Muscle layer of duodenum (tissue), 2 donors: ENCODE data around the gene MINAR1.

ENCODE experiments used
- H3K27ac ChIP-seq: one replicate; pipeline ENCODE4 v1.7.0; 2013; ENCODE audit warnings: mild to moderate bottlenecking, low read length
- H3K27me3 ChIP-seq: one replicate; pipeline ENCODE4 v1.7.0; 2013; ENCODE audit warnings: low read depth, mild to moderate bottlenecking, control low read depth, low read length
- H3K36me3 ChIP-seq, 2 donors: one replicate each; pipeline ENCODE4 v1.7.0; 2013; ENCODE audit warnings: low read length in 2 of 2, control low read depth in 1 of 2, mild to moderate bottlenecking in 1 of 2; ENCODE audit not compliant: insufficient read depth in 2 of 2, control insufficient read depth in 1 of 2
- H3K4me1 ChIP-seq, 2 donors: one replicate each; pipeline ENCODE4 v1.7.0; 2013; ENCODE audit warnings: low read length in 2 of 2, mild to moderate bottlenecking in 2 of 2, control low read depth in 1 of 2, moderate library complexity in 1 of 2; ENCODE audit not compliant: insufficient read depth in 2 of 2, control insufficient read depth in 1 of 2
- H3K4me3 ChIP-seq, 2 donors: one replicate each; pipeline ENCODE4 v1.7.0; 2013; ENCODE audit warnings: low read length in 2 of 2, low read depth in 1 of 2, mild to moderate bottlenecking in 1 of 2
- H3K9me3 ChIP-seq, 2 donors: one replicate each; pipeline ENCODE4 v1.7.0; 2013; ENCODE audit warnings: low read length in 2 of 2, control low read depth in 1 of 2, mild to moderate bottlenecking in 1 of 2; ENCODE audit not compliant: control insufficient read depth in 1 of 2
- donor health status: healthy.

The MINAR1 gene

DNA sequence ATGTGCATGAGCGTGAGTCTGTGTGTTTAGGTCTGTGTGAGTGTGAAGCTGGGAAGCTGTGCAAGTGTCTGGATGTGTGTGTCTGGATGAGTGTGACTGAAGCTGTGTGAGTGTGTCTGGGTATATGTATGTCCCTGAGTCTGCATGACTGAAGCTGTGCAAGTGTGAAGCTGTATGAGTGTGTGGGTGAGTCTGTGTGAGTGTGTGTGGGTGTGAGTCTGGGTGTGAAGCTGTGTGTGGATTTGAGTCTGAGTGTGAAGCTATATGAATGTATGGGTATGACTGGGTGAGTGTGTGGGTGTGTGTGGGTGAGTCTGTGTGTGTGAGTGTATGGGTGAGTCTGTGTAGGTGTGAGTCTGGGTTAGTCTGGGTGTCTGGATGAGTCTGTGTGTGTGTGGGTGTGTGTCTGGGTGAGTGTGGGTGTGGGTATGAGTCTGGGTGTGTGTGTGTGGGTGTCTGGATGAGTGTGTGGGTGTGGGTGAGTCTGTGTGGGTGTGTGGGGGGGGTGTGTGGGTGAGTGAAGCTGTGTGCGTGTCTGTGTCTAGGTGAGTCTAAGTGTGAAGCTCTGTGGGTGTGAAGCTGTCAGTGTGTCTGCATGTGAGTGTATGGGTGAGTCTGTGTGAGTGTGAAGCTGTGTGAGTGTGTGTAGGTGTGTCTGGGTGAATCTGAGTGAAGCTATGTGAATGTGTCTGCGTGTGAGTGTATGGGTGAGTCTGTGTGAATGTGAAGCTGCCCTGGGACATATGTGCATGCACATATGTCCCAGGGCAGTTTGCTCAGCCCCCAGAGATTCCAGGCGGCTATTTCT is 20.3 kb downstream of the MINAR1 start:
- Histone ChIP-seq H3K4me3 (no peak overlapping the region), H3K9me3 (peaks cover 0 to 4% of the 10 kb centered on the region in 2 donors), H3K27ac (no peak overlapping the region), H3K4me1 (no peaks in the 10 kb centered on the region), H3K27me3 (no peaks in the 10 kb centered on the region), H3K36me3 (no peaks in the 10 kb centered on the region)

DNA sequence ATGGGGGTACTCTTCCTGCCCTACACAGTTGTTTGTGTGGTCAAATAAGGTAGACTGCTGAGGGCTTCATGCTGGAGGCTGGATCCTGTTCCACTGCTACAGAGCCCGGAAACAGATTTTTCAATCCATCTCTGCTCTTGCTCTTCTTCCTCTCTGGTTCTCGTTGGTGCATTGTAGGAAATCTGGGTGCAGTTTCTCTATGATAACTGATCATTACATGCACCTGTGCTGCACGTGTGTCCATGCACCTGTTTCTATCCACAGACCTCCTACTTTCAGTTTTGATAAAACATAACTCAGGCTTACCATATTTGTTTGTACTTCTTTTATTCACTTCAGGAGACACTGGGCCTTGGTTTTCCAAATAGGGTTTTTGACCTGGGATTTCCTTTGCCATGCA is 21.3 kb downstream of the MINAR1 start:
- Histone ChIP-seq H3K9me3 (no peaks in the 10 kb centered on the region), H3K27ac (no peak overlapping the region), H3K4me3 (no peak overlapping the region), H3K4me1 (no peaks in the 10 kb centered on the region), H3K36me3 (no peaks in the 10 kb centered on the region), H3K27me3 (no peaks in the 10 kb centered on the region)

DNA sequence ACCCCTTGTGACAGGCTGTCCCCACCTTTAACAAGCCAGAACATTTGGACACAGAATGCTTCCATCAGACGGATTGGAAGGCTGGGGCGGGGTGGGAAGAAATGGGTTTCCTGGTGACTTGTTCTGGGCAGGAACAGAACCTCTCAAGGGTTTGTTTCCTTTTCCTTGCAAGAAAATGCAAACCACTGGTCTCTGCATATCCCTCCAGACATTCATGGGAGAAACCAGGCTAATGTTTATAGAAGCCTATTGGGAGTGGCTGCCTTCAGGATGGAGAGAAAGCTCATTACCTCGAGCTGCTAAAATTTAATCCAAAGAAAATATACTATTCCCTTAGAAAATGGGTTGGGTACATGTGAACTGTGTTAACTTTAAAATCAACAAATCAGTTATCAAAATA is 21.9 kb downstream of the MINAR1 start:
- no peak overlapping the region for H3K4me3 ChIP-seq
- H3K27ac ChIP-seq = no peak overlapping the region
- no peaks in the 10 kb centered on the region for H3K27me3 ChIP-seq
- no peaks in the 10 kb centered on the region for H3K9me3 ChIP-seq
- H3K36me3 ChIP-seq = no peaks in the 10 kb centered on the region
- H3K4me1 ChIP-seq = no peaks in the 10 kb centered on the region

DNA sequence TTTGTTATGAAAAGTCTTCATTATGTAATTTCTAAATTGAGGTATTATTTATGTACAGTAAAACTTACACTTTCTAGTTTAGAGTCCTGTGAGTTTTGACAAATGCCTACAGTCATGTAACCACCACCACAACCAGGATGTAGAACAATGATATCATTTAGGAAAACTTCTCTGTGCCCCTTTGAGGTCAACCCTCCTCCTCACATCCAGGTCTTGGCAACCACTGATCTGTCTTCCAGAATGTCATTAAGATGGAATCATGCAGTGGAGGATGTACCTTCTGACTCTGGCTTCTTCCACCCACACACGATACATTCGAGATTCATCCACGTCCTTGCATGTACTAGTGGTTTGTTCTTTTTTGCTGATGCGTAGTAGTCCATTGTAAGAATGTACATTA is 23.2 kb downstream of the MINAR1 start:
- Histone ChIP-seq H3K27ac (no peak overlapping the region), H3K36me3 (no peaks in the 10 kb centered on the region), H3K4me1 (no peaks in the 10 kb centered on the region), H3K4me3 (no peak overlapping the region), H3K27me3 (no peaks in the 10 kb centered on the region), H3K9me3 (no peaks in the 10 kb centered on the region)

DNA sequence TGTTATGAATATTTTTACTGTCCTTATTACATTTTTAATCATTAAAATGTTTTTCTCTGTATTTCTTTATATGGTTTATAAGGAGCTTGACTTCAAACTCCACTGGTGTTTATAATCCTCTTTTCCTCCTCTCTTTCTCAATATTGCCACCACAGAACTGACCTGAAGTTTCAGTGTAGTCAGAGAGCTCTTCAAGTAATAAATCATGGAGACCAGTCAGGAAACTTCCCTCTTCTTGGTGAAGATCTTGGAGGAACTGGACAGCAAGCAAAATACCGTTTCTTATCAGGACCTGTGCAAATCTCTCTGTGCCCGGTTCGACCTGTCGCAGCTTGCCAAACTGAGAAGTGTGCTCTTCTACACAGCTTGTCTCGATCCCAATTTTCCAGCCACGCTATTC is 23.8 kb downstream of the MINAR1 start:
- H3K4me3 ChIP-seq = no peak overlapping the region
- H3K9me3 ChIP-seq = no peaks in the 10 kb centered on the region
- H3K27ac ChIP-seq = no peak overlapping the region
- no peaks in the 10 kb centered on the region for H3K4me1 ChIP-seq
- no peaks in the 10 kb centered on the region for H3K36me3 ChIP-seq
- no peaks in the 10 kb centered on the region for H3K27me3 ChIP-seq

DNA sequence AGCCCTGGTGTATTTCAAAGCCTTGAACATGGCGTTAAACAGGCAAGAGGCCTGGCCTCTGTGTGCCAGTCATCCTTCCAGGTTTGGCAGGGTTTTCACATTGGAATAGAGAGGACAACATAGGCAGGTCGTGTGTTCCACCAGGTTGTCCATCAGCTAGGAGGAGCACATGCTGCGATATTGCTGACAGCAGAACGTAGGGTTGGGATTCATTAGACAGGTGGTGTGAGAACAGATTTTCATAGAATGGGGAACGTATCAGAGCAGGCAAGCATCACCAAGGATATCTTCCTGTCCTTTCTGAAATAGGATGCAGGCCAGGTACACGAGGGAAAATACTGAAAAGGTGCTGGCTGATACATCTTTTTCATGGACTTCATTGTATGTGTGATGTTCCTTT is 26.4 kb downstream of the MINAR1 start:
- Histone ChIP-seq H3K4me1 (no peaks in the 10 kb centered on the region), H3K9me3 (no peaks in the 10 kb centered on the region), H3K27ac (no peak overlapping the region), H3K27me3 (no peaks in the 10 kb centered on the region), H3K4me3 (no peak overlapping the region), H3K36me3 (no peaks in the 10 kb centered on the region)

DNA sequence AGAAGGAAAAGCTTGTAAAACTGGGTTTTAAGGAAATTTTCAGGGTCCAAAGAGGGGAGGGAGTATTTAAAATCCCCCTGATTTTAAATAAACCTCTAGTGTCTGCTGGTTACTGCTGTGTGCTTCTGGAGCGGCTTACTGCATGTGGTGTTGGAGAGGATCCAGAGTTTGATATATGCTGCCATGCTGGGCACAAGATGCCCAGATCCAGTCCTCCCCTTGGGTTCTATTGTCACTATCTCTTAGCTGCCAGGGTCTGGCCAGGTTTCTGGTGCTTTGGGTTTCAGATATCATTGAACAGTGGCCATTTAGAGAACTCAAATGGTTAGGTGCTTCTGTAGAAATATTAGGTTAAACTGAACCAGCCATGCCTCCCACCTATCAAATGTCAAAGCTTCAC is 27.5 kb downstream of the MINAR1 start:
- Histone ChIP-seq H3K4me3 (no peak overlapping the region), H3K4me1 (no peaks in the 10 kb centered on the region), H3K27ac (no peak overlapping the region), H3K36me3 (no peaks in the 10 kb centered on the region), H3K9me3 (no peaks in the 10 kb centered on the region), H3K27me3 (no peaks in the 10 kb centered on the region)

DNA sequence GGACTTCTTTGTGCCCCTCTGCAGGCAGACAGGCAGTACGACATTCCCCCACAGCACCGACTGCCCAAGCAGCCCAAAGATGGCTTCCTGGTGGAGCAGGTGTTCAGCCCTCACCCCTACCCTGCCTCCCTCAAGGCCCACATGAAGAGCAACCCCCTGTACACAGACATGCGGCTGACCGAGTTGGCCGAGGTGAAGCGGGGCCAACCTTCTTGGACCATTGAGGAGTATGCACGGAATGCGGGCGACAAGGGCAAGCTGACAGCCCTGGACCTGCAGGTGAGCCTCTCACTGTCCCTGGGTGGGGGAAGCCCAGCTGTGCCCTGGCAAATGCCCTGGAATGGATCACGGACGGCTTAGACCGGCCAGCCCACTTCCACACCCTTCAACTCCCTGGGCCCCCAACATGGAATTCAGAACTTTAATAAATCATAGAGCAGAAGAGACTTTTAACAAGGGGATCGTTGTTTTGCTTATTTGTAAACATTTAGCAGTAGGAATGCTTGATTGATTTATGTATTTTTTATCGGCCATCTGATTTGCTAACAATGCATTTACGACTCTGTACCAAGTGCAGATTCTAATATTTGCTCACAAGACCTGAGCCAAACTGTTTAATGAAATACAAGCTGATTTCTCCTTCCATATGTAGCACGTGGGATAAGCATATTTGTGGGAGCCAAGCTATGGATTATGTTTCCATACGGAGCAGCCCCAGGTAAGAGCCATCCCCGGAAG is 31.1 kb downstream of the MINAR1 start:
- Histone ChIP-seq H3K27ac (no peak overlapping the region), H3K4me1 (no peaks in the 10 kb centered on the region), H3K27me3 (no peaks in the 10 kb centered on the region), H3K4me3 (no peak overlapping the region), H3K36me3 (no peaks in the 10 kb centered on the region), H3K9me3 (no peaks in the 10 kb centered on the region)

DNA sequence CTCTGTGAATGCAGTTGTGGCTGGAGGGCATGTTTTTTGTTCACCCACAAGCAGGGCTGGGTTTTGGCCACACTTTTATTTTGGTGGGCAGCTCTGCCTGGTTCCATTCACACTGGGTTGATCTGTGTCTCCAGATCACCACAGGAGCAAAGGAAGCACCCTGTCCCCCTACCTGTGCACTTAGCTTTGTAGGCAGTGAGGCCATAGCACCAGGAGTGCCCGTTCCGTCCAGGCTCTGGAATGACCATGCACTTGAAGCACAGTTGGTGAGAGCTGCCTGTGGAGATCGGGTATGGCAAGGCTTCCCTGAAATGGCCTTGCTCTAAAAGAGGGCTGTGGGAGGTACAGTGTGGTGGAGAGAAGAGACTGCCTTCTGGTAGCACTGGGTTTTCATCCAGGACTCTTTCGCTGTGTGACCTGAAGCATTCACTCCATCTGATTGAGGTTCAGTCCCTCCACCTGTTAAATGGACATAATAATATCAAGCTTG is 31.7 kb downstream of the MINAR1 start:
- no peaks in the 10 kb centered on the region for H3K36me3 ChIP-seq
- H3K4me1 ChIP-seq = no peaks in the 10 kb centered on the region
- H3K27ac ChIP-seq = no peak overlapping the region
- H3K4me3 ChIP-seq = no peak overlapping the region
- no peaks in the 10 kb centered on the region for H3K27me3 ChIP-seq
- no peaks in the 10 kb centered on the region for H3K9me3 ChIP-seq

DNA sequence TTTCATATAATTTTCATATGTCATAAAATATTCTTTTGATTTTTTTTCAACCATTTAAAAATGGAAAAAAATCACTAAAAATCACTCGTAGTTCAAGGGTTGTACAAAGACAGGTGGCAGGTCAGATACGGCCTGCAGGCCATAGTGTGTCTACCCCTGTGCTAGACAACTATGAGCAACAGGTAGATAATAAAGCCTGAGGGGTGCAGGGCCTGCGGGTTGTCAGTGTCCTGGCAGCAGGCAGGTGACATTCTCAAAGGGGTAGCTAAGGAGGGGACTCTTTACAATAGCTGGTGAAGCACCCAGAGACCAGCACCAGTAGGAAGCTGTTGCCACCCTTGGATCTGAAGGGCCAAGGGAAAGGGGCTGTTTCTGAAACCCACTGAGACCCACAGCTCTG is 34.4 kb downstream of the MINAR1 start:
- no peaks in the 10 kb centered on the region for H3K27me3 ChIP-seq
- H3K36me3 ChIP-seq = no peaks in the 10 kb centered on the region
- H3K4me3 ChIP-seq = no peak overlapping the region
- H3K4me1 ChIP-seq = no peaks in the 10 kb centered on the region
- H3K27ac ChIP-seq = no peak overlapping the region
- H3K9me3 ChIP-seq = no peaks in the 10 kb centered on the region

DNA sequence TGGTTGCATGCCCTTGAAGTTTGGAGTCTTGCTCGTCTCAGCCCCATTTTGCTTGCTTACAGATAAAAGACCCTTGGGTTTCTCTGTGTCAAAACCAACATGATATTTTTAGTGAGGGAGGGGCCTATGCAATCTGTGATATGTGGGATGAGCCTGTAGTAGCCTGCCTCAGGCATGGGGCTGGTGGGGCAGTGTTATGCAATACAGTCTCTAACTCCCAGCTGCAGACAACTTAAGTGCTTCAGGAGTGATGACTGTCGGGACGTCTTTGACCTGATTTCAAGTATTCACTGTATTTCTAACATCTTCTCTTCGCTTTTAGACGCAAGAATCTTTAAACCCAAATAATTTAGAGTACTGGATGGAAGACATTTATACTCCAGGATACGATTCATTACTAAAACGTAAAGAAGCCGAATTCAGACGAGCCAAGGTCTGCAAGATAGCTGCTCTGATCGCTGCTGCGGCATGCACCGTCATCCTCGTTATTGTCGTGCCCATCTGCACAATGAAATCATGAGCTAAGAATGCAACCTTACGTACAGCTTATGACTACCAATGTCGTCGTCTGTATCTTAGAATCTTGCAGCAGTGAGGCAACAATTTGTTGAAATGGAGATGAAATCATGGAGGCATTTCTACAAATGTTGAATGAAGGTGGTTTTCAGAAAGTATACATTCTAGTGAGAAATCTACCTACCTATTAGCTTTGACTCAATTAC is 35.9 kb downstream of the MINAR1 start:
- H3K27ac ChIP-seq = no peak overlapping the region
- H3K27me3 ChIP-seq = no peaks in the 10 kb centered on the region
- H3K4me3 ChIP-seq = no peak overlapping the region
- no peaks in the 10 kb centered on the region for H3K4me1 ChIP-seq
- H3K9me3 ChIP-seq = no peaks in the 10 kb centered on the region
- H3K36me3 ChIP-seq = no peaks in the 10 kb centered on the region
